ENCODE results near the gene HOXD1. TPM values are rescaled to one million over a fixed set of nuclear protein-coding genes. Genes with fewer than 3 reads are reported as not detected.

HOXD1 gene
- polyA plus RNA-seq, 1 of the 3 experiments (the other 2 are of a cell fraction) = not detected

DNA sequence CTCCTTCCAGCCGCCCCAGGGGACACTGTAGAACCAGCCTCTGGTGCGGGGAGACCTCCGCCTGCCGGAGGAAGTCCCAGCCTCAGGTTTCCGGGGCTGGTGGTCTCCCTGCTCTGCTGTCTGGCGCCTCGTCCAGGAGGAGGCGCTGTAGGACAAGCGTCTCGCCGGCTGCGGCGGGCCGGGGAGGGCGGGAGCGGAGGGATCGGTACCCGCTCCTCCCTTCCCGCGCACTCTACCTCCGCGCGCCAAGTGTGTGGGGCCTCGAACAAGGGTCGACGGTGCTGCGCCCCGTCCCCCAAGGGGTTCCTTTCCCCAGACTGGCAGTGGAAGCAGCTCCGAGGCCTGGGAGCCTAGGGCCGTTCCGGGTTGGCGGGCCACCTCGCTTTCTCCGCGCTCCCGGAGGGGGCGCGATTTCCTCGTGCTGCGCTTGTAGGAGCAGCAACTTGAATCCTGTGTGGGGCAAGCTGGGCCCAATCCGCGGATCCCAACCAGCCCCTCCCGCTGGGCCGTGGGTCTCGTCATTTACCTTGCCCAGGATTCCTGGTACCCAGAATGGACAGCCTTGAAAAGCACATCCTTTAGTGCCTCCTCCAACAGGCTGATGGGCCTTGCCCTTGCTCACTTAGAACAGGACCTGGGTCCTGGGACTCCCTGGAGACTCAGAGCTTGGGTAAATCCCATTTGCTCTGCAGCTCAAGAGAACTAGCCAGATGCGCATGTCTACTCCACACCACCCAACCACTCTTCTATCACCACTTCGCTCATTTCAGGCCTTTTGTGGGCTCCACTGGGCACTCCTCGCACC, 47.8 kb upstream of the HOXD1 start:
- Histone ChIP-seq H3K4me2 (peak overlapping the region; percentile 96), H3K36me3 (replicated peaks in 1 of 2; ENCODE audit: control insufficient read depth in 1 of 2, insufficient read depth in 2 of 2, low read length in 1 of 2) (no peaks in the 10 kb centered on the region), H3K79me2 (ENCODE audit: insufficient read depth) (peaks cover 49% of the 10 kb centered on the region), H3K27ac (ENCODE audit: low read depth in 2 of 2, low read length in 1 of 2) (peak overlapping the region; percentile 58 to 63), H2AFZ (ENCODE audit: low read depth) (peak overlapping the region; percentile 89), H3K4me3 (ENCODE audit: low read depth in 2 of 2, low read length in 1 of 2) (peak overlapping the region; percentile 61 to 79), H3K4me1 (ENCODE audit: control insufficient read depth in 1 of 2, insufficient read depth in 2 of 2, low read depth in 1 of 2, low read length in 1 of 2) (peaks cover 5 to 27% of the 10 kb centered on the region in 2 experiments; a peak in 2 of 4 replicates), H4K20me1 (ENCODE audit: insufficient read depth) (no peaks in the 10 kb centered on the region), H3K9ac (peak overlapping the region; percentile 60; the same call in 1 of the 2 replicates), H3K9me3 (no peaks in the 10 kb centered on the region), H3K27me3 (ENCODE audit: insufficient read depth) (no peaks in the 10 kb centered on the region), H3F3A (replicated peaks; ENCODE audit: insufficient read depth) (peaks cover 17% of the 10 kb centered on the region), H3K9me2 (no peaks in the 10 kb centered on the region)
- peak; percentile 96 for DNase-seq
- ChIA-PET POLR2A (interaction anchor here (0.6 to 3.0 kb wide), 8 partner anchors 9 to 503 kb away, joined by 3 to 21 read pairs (median 4); partner anchors contain the start of gene MTX2), CTCF (interaction anchor here (0.6 to 26.1 kb wide), 64 partner anchors 9 to 1024 kb away, joined by 3 to 1047 read pairs (median 4); partner anchors contain the start of genes HOXD3, HOXD4 and HOXD9)
- 17% methylated on average over 16 of the region's 48 CpGs for WGBS (ENCODE audit: low lambda C conversion rate)
- TF ChIP-seq YY1 (IDR thresholded peaks at IDR 0.05; ENCODE audit: low read depth) (0 out of 2 replicates have a peak, but pooled peaks have one; percentile 43), RAD21 (IDR thresholded peaks at IDR 0.05; ENCODE audit: low read length) (peak; percentile 80), CHD2 (IDR thresholded peaks at IDR 0.05; ENCODE audit: low read length, partially characterized antibody) (peak; percentile 59), EZH2phosphoT487 (IDR thresholded peaks at IDR 0.05; ENCODE audit: borderline replicate concordance, low read depth) (no peak), FOXM1 (IDR thresholded peaks at IDR 0.05; ENCODE audit: low read depth) (no peak; the same call in 1 of the 2 replicates), NRF1 (IDR thresholded peaks at IDR 0.05; ENCODE audit: low read depth, low read length) (0 out of 2 replicates have a peak, but pooled peaks have one; percentile 4), SMC3 (IDR thresholded peaks at IDR 0.05; ENCODE audit: low read depth, low read length) (peak; percentile 82), ELF1 (IDR thresholded peaks at IDR 0.05) (peak; percentile 46; the same call in 1 of the 2 replicates), GABPA (IDR thresholded peaks at IDR 0.05; ENCODE audit: low read depth) (peak; percentile 66)
- TF ChIP-seq, protein P1, sequence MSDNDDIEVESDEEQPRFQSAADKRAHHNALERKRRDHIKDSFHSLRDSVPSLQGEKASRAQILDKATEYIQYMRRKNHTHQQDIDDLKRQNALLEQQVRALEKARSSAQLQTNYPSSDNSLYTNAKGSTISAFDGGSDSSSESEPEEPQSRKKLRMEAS (IDR thresholded peaks at IDR 0.05; ENCODE audit: low read depth) = peak; percentile 55; the same call in 1 of the 2 replicates
- TF ChIP-seq, protein P2, sequence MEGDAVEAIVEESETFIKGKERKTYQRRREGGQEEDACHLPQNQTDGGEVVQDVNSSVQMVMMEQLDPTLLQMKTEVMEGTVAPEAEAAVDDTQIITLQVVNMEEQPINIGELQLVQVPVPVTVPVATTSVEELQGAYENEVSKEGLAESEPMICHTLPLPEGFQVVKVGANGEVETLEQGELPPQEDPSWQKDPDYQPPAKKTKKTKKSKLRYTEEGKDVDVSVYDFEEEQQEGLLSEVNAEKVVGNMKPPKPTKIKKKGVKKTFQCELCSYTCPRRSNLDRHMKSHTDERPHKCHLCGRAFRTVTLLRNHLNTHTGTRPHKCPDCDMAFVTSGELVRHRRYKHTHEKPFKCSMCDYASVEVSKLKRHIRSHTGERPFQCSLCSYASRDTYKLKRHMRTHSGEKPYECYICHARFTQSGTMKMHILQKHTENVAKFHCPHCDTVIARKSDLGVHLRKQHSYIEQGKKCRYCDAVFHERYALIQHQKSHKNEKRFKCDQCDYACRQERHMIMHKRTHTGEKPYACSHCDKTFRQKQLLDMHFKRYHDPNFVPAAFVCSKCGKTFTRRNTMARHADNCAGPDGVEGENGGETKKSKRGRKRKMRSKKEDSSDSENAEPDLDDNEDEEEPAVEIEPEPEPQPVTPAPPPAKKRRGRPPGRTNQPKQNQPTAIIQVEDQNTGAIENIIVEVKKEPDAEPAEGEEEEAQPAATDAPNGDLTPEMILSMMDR (IDR thresholded peaks at IDR 0.05) = peak; percentile 87

DNA sequence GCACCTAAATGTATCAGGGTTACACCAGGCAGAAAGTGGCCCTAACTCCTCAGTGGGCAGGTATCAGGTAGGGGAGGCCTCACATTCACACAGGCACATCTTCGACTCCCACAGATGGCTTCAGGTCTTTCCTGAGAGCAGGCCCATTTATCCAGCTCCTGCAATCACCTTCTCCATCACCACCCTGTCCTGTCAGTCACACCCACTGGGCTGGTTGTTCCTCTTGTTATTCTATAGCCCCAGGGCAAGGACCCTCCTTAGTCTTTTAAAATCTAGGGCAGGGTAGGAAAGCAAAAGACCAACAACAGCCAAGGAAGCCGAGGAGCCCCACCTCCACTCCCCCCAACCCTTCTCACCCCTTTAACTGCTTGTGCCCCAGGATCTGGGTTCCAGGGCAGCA, 46.2 kb upstream of the HOXD1 start:
- H3F3A ChIP-seq (replicated peaks; ENCODE audit: insufficient read depth) = peaks cover 9% of the 10 kb centered on the region
- 92% methylated on average over 2 of the region's 2 CpGs for WGBS (ENCODE audit: low lambda C conversion rate)
- ChIA-PET CTCF (interaction anchor here (0.9 to 26.1 kb wide), 4 partner anchors 18 to 501 kb away, joined by 3 to 1047 read pairs (median 146); partner anchors contain the start of gene HOXD9), POLR2A (no interaction called here)
- H3K27me3 ChIP-seq (ENCODE audit: insufficient read depth) = no peaks in the 10 kb centered on the region
- TF ChIP-seq, protein P1 (IDR thresholded peaks at IDR 0.05; ENCODE audit: low read depth) = no peak
- TF ChIP-seq FOSL2 (IDR thresholded peaks at IDR 0.05; ENCODE audit: borderline replicate concordance, low read depth) = no peak
- TF ChIP-seq, protein P3, sequence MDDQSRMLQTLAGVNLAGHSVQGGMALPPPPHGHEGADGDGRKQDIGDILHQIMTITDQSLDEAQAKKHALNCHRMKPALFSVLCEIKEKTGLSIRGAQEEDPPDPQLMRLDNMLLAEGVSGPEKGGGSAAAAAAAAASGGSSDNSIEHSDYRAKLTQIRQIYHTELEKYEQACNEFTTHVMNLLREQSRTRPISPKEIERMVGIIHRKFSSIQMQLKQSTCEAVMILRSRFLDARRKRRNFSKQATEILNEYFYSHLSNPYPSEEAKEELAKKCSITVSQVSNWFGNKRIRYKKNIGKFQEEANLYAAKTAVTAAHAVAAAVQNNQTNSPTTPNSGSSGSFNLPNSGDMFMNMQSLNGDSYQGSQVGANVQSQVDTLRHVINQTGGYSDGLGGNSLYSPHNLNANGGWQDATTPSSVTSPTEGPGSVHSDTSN (IDR thresholded peaks at IDR 0.05) = no peak
- TF ChIP-seq POLR2AphosphoS5 (IDR thresholded peaks at IDR 0.05; ENCODE audit: low read depth, low read length) = no peak
- no peak for TF ChIP-seq SIN3A (IDR thresholded peaks at IDR 0.05; ENCODE audit: borderline replicate concordance, low read depth, low read length)
- TF ChIP-seq TAF1 (IDR thresholded peaks at IDR 0.05; ENCODE audit: borderline replicate concordance, low read depth, low read length) = no peak
- no peak for DNase-seq
- no peaks in the 10 kb centered on the region for H4K20me1 ChIP-seq (ENCODE audit: insufficient read depth)
- H3K36me3 ChIP-seq (replicated peaks in 1 of 2; ENCODE audit: control insufficient read depth in 1 of 2, insufficient read depth in 2 of 2, low read length in 1 of 2) = no peaks in the 10 kb centered on the region
- H3K27ac ChIP-seq (ENCODE audit: low read depth in 2 of 2, low read length in 1 of 2) = no peak overlapping the region
- no peak overlapping the region for H3K4me2 ChIP-seq
- H2AFZ ChIP-seq (ENCODE audit: low read depth) = no peak overlapping the region
- H3K9me2 ChIP-seq = no peaks in the 10 kb centered on the region
- no peak overlapping the region for H3K9ac ChIP-seq
- peaks cover 42% of the 10 kb centered on the region for H3K79me2 ChIP-seq (ENCODE audit: insufficient read depth)
- peaks cover 5 to 25% of the 10 kb centered on the region in 2 experiments; a peak in 2 of 4 replicates for H3K4me1 ChIP-seq (ENCODE audit: control insufficient read depth in 1 of 2, insufficient read depth in 2 of 2, low read depth in 1 of 2, low read length in 1 of 2)
- H3K9me3 ChIP-seq = no peaks in the 10 kb centered on the region
- H3K4me3 ChIP-seq (ENCODE audit: low read depth in 2 of 2, low read length in 1 of 2) = no peak overlapping the region

Measured in SK-N-SH (cell line).